C4-2B (cell line): ENCODE measurements around the gene C2CD3.

Experiments
- H3K27ac ChIP-seq: fragments of 450-650 bp; 2 replicates; pipeline ENCODE4 v1.5.1; 2017
- ZFX ChIP-seq: fragments of 450-650 bp; IDR thresholded peaks from 2 replicates; pipeline ENCODE4 v1.6.1; 2017
- TF ChIP-seq, protein P1 (sequence below): fragments of 450-650 bp; conservative IDR thresholded peaks from 2 replicates; pipeline ENCODE4 v1.5.1; 2017; ENCODE audit warnings: mild to moderate bottlenecking

C2CD3 gene

DNA sequence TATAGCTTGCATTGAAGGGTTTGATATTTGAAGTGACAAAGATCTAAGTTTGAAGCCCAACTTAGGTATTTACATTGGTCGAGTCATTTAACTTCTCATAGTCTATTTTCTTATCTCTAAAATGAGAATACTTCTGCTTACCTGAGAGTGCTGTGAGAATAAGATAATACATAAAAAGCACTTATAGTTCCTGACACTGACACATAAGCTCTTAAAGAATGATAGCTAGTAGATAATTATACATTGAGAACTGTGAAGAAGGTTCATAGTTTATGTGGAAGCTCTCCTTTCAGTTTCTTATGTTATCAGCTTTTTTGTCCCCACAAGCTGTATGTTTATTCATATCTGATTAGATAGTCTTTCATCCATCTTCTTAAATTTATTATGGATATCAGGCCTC is 5.1 kb upstream of the C2CD3 start:
- H3K27ac ChIP-seq: no peak overlapping the region
- TF ChIP-seq, protein P1, sequence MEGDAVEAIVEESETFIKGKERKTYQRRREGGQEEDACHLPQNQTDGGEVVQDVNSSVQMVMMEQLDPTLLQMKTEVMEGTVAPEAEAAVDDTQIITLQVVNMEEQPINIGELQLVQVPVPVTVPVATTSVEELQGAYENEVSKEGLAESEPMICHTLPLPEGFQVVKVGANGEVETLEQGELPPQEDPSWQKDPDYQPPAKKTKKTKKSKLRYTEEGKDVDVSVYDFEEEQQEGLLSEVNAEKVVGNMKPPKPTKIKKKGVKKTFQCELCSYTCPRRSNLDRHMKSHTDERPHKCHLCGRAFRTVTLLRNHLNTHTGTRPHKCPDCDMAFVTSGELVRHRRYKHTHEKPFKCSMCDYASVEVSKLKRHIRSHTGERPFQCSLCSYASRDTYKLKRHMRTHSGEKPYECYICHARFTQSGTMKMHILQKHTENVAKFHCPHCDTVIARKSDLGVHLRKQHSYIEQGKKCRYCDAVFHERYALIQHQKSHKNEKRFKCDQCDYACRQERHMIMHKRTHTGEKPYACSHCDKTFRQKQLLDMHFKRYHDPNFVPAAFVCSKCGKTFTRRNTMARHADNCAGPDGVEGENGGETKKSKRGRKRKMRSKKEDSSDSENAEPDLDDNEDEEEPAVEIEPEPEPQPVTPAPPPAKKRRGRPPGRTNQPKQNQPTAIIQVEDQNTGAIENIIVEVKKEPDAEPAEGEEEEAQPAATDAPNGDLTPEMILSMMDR: no peak
- no peak for TF ChIP-seq ZFX

DNA sequence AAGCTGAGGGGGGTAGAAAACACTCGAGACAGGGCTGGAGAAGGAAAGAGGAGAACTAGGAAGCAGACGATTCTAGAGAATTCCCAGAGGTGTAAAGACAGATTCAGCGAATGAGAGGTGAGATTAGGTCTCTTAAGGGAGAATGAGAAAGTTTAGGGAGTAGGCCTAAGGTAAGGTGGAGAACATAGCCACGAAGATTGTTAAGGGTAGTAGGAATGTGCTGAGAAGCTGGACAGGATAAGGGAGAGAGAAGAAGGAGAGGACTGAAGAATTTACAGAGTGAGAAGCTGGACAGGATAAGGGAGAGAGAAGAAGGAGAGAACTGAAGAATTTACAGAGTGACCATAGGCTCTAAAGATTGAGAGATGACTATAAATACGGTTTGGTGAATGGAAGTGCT is 1.2 kb upstream of the C2CD3 start:
- TF ChIP-seq ZFX: no peak
- TF ChIP-seq, protein P1: no peak
- H3K27ac ChIP-seq: peak overlapping the region; percentile 88

DNA sequence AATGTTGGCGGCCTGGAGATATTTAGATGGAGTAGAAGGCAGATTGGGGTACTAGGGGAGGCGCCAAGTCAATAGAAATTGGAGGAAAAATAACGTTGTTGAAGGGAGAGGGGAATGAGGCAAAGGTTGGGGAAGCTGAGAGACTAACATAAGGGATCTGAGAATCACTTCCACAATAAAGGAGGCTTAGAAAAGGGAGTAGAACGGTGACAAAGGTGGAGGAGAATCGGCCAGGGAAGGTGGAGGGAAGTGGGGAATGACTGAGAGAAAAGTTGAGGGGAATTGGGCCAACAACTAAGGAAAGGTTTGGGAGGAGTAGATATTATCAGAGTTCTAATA is 797 bp upstream of the C2CD3 start:
- peak overlapping the region; percentile 88 for H3K27ac ChIP-seq
- TF ChIP-seq ZFX: peak; percentile 9; the same call in 1 of the 2 replicates
- TF ChIP-seq, protein P1: no peak

DNA sequence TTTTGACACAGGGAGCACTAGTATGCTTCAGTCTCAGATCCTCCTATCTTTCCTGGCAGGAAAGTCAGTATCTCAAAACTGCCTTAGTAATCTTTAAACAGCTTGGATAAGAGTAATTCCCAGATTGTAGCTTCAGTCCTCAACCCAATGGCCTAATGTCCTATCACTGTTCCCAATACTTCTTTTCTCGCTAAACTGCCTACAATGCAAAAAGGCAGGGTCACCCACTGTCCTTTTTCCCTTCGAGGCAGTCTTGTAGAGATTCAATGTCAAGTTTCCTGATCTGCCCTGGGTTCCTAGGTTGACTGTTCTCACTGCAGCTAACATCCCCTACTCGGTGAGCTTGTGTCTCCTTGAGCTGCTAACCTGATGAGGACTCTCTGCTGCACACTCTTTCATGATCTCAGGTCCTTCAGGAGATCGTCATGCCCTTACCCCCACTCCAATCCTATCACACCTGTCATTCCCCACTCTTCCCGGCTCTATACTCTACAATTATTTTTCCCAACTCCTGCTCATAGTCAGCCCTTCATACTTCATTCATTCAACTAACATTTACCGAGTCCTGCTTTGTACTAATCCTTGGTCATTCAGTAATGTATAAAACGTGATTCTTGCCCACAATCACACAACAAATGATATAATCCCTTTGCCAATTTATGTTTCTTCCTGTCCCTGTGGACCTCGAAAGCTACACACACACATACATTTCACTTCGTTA is 904 bp downstream of the C2CD3 start:
- TF ChIP-seq, protein P1: no peak
- TF ChIP-seq ZFX: no peak
- H3K27ac ChIP-seq: peak overlapping the region; percentile 88

DNA sequence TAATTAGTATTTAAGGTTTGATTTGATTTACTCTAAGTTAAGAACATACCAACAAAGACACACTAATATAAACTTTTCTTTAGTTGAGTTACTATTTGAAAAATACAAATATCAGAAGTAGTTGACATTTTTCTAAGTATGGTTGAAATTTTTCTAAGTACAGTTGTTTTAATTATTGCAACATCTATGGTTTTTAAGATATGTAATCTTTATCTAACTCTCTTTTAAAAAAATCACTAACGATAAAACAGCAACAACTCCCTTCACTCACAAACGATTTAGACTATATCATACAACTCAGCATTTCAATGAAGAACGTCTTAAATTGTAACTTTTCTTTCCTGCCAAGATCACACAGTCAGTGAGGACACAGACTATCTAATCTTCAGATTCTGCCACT is 2.0 kb downstream of the C2CD3 start:
- TF ChIP-seq, protein P1: no peak
- no peak overlapping the region for H3K27ac ChIP-seq

DNA sequence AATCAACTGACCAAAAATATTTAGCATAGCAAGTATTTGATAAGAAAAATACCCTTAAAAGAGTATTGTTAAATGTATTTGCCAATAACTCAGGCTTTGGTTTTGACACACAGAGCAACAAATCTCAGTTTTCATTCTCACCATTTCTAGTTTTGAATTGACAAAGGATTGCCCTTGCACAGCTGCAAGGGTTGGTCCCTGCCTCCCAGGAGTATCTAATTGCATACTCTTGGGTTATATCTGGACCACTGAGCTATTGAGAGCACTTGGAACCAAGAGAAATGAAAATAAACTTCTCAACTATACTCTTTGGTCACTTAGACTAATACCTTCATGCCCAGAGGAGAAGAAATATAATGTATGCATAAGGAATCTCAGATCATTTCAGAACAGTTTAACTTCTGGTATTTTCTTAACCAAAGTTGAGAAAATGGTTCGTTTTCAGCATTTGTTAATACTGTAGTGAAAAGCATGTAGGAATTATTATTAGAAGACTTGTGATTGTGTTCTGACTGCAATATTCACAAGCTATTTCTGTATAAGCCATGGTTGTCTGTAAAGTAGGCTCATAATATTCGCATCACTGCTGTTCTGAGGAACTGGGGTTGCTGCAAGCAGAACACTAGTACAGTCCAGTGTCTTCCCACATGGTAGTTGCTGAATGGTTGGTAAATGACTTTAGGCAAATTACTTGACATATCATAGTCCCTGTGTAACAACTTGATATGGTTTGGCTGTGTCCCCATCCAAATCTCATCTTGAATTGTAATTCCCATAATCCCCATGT is 7.9 kb downstream of the C2CD3 start:
- H3K27ac ChIP-seq: no peak overlapping the region
- TF ChIP-seq, protein P1: no peak
- TF ChIP-seq ZFX: no peak

DNA sequence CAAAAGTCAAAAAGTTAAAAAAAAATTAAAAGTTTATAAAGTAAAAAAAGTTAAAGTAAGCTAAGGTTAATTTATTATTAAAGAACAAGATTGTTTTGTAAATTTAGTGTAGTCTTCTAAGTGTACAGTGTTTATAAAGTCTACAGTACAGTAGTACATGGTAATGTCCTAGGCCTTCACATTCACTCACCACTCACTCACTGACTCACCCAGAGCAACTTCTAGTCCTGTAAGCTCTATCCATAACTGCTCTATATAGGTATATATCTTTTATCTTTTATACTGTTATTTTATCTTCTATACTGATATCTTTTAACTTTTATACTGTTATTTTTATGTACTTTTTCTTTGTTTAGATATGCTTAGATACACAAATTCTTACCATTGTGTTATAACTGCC is 11.2 kb downstream of the C2CD3 start:
- no peak overlapping the region for H3K27ac ChIP-seq
- TF ChIP-seq, protein P1: no peak
- TF ChIP-seq ZFX: no peak
